ENCODE results near the gene HTT. TPM values are rescaled to one million over a fixed set of nuclear protein-coding genes. Genes with fewer than 3 reads are reported as not detected.

The HTT gene
- total RNA-seq, 1 donor, result 44.5 TPM

Small RNAs within 50 kb of the gene (small RNA-seq; reads per million reads assigned to genes)
- gene RF02134 (not detected), gene RF02135 (not detected), gene RNU6-204P (0.30 reads per million)

Other genes with a start within 250 kb of the HTT start
- gene ADD1, start 230.8 kb upstream of the HTT start, total RNA-seq, result 200 and 204 TPM in 2 replicates
- 24.2 and 30.0 TPM in 2 replicates for gene NOP14, start 111.3 kb upstream of the HTT start, total RNA-seq
- 7.4 and 7.6 TPM in 2 replicates for gene GRK4, start 111.1 kb upstream of the HTT start, total RNA-seq
- not detected in 2 replicates for gene HTT-AS, start 143 bp upstream of the HTT start, total RNA-seq
- 0.59 and 0.72 TPM in 2 replicates for gene MSANTD1, start 174.5 kb downstream of the HTT start, total RNA-seq
- 19.2 and 61.2 TPM in 2 replicates for gene RGS12, start 218.3 kb downstream of the HTT start, total RNA-seq